Measurements from ENCODE around the gene ARL14EP. TPM values are rescaled to one million over a fixed set of nuclear protein-coding genes. Genes with fewer than 3 reads are reported as not detected.

The ARL14EP gene
- total and polyA plus RNA-seq, 2 donors (not counting 1 experiment from before 2014, with no cell fraction given), result 32.2 to 35.5 TPM

DNA sequence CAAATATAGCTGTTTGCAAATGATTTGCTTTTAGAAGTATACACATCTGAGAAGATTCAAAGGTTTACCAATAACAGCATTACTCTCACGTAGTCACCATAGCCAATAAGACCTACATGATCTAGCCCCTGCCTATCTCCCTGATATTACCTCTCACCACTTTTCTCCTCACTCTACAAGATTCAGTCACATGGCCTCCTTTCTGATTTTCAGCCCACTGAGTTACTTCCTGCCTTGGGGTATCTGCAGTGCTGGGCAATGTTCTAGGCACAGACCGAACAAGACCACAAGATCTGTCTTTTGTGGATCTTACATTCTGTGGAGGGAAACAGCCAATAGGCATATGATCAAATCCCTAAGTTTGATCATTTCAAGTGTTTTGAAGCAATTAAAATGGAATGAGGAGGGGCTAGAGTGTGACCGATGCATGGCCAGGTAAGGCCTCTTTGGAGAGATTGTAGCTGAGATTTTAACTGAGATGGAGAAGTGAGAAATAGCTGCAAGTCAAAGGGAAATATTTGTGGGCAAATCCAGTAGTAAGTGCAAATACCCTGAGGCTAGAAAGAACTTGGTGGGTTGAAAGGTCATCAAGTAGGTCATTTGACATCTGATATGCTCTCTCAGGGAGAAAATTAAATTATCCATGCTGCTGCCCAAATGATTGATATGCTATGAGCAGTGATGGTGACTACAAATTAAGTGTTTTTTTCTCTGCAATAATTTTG, 43.1 kb downstream of the ARL14EP start:
- H3K27ac ChIP-seq (ENCODE audit: insufficient read depth, low read length), result no peak overlapping the region
- no peaks in the 10 kb centered on the region for H3K9me3 ChIP-seq (ENCODE audit: control insufficient read depth, insufficient read depth, low read depth, low read length)
- no peaks in the 10 kb centered on the region for H3K27me3 ChIP-seq (ENCODE audit: control insufficient read depth, insufficient read depth, low read length)
- no peak overlapping the region for H3K4me3 ChIP-seq (replicated peaks in 1 of 4; ENCODE audit: control extremely low read depth in 1 of 4, insufficient read depth in 1 of 4, low read depth in 3 of 4, low read length in 4 of 4)
- H2AFZ ChIP-seq (ENCODE audit: low read length), result no peak overlapping the region
- no peak overlapping the region for H3K9ac ChIP-seq (ENCODE audit: insufficient read depth, low read length)
- H3K4me2 ChIP-seq (ENCODE audit: extremely low read depth, insufficient read depth, low read length), result no peak overlapping the region
- no peaks in the 10 kb centered on the region for H4K20me1 ChIP-seq (ENCODE audit: control insufficient read depth, extremely low read depth, insufficient read depth, low read length)
- no peaks in the 10 kb centered on the region for H3K36me3 ChIP-seq (ENCODE audit: control insufficient read depth, insufficient read depth, low read length)
- no peaks in the 10 kb centered on the region for H3K79me2 ChIP-seq (ENCODE audit: control insufficient read depth, insufficient read depth, low read length)
- no peak for TF ChIP-seq EZH2 (IDR thresholded peaks at IDR 0.05; ENCODE audit: low read length, missing control alignments)
- TF ChIP-seq, protein P1, sequence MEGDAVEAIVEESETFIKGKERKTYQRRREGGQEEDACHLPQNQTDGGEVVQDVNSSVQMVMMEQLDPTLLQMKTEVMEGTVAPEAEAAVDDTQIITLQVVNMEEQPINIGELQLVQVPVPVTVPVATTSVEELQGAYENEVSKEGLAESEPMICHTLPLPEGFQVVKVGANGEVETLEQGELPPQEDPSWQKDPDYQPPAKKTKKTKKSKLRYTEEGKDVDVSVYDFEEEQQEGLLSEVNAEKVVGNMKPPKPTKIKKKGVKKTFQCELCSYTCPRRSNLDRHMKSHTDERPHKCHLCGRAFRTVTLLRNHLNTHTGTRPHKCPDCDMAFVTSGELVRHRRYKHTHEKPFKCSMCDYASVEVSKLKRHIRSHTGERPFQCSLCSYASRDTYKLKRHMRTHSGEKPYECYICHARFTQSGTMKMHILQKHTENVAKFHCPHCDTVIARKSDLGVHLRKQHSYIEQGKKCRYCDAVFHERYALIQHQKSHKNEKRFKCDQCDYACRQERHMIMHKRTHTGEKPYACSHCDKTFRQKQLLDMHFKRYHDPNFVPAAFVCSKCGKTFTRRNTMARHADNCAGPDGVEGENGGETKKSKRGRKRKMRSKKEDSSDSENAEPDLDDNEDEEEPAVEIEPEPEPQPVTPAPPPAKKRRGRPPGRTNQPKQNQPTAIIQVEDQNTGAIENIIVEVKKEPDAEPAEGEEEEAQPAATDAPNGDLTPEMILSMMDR (conservative IDR thresholded peaks at IDR 0.05 in 1 of 2, IDR thresholded peaks at IDR 0.05 in 1 of 2; ENCODE audit: low read depth in 1 of 2, low read length in 2 of 2), result no peak
- no peaks in the 10 kb centered on the region for H3K4me1 ChIP-seq (ENCODE audit: control insufficient read depth, extremely low read depth, insufficient read depth, low read length)
- no peak for DNase-seq (ENCODE audit: low read depth in 2 of 2)

- Histone ChIP-seq H3K9ac (ENCODE audit: insufficient read depth, low read length) (no peak overlapping the region), H3K36me3 (ENCODE audit: control insufficient read depth, insufficient read depth, low read length) (no peaks in the 10 kb centered on the region), H4K20me1 (ENCODE audit: control insufficient read depth, extremely low read depth, insufficient read depth, low read length) (no peaks in the 10 kb centered on the region), H2AFZ (ENCODE audit: low read length) (no peak overlapping the region), H3K79me2 (ENCODE audit: control insufficient read depth, insufficient read depth, low read length) (no peaks in the 10 kb centered on the region), H3K27ac (ENCODE audit: insufficient read depth, low read length) (no peak overlapping the region), H3K27me3 (ENCODE audit: control insufficient read depth, insufficient read depth, low read length) (no peaks in the 10 kb centered on the region), H3K4me2 (ENCODE audit: extremely low read depth, insufficient read depth, low read length) (no peak overlapping the region), H3K9me3 (ENCODE audit: control insufficient read depth, insufficient read depth, low read depth, low read length) (no peaks in the 10 kb centered on the region), H3K4me3 (replicated peaks in 1 of 4; ENCODE audit: control extremely low read depth in 1 of 4, insufficient read depth in 1 of 4, low read depth in 3 of 4, low read length in 4 of 4) (no peak overlapping the region), H3K4me1 (ENCODE audit: control insufficient read depth, extremely low read depth, insufficient read depth, low read length) (no peaks in the 10 kb centered on the region)
- no peak for TF ChIP-seq EZH2 (IDR thresholded peaks at IDR 0.05; ENCODE audit: low read length, missing control alignments)
- TF ChIP-seq, protein P1 (conservative IDR thresholded peaks at IDR 0.05 in 1 of 2, IDR thresholded peaks at IDR 0.05 in 1 of 2; ENCODE audit: low read depth in 1 of 2, low read length in 2 of 2), result no peak
- DNase-seq (ENCODE audit: low read depth in 2 of 2), result no peak
These were observed 45.5 kb downstream of the ARL14EP start for GRCh38 chr11:30368394-30368793.

GRCh38 chr11:30370164-30370563, 47.3 kb downstream of the ARL14EP start:
- Histone ChIP-seq H3K36me3 (ENCODE audit: control insufficient read depth, insufficient read depth, low read length) (no peaks in the 10 kb centered on the region), H3K9ac (ENCODE audit: insufficient read depth, low read length) (no peak overlapping the region), H4K20me1 (ENCODE audit: control insufficient read depth, extremely low read depth, insufficient read depth, low read length) (no peaks in the 10 kb centered on the region), H3K4me3 (replicated peaks in 1 of 4; ENCODE audit: control extremely low read depth in 1 of 4, insufficient read depth in 1 of 4, low read depth in 3 of 4, low read length in 4 of 4) (no peak overlapping the region), H2AFZ (ENCODE audit: low read length) (no peak overlapping the region), H3K27me3 (ENCODE audit: control insufficient read depth, insufficient read depth, low read length) (no peaks in the 10 kb centered on the region), H3K4me2 (ENCODE audit: extremely low read depth, insufficient read depth, low read length) (no peak overlapping the region), H3K27ac (ENCODE audit: insufficient read depth, low read length) (no peak overlapping the region), H3K4me1 (ENCODE audit: control insufficient read depth, extremely low read depth, insufficient read depth, low read length) (no peaks in the 10 kb centered on the region), H3K9me3 (ENCODE audit: control insufficient read depth, insufficient read depth, low read depth, low read length) (no peaks in the 10 kb centered on the region), H3K79me2 (ENCODE audit: control insufficient read depth, insufficient read depth, low read length) (no peaks in the 10 kb centered on the region)
- TF ChIP-seq EZH2 (IDR thresholded peaks at IDR 0.05; ENCODE audit: low read length, missing control alignments), result no peak
- TF ChIP-seq, protein P1 (conservative IDR thresholded peaks at IDR 0.05 in 1 of 2, IDR thresholded peaks at IDR 0.05 in 1 of 2; ENCODE audit: low read depth in 1 of 2, low read length in 2 of 2), result no peak
- DNase-seq (ENCODE audit: low read depth in 2 of 2), result no peak
